Renal pelvis (tissue), 4 donors: ENCODE data around the gene ME3. TPM values are rescaled to one million over a fixed set of nuclear protein-coding genes. Genes with fewer than 3 reads are reported as not detected.

Experiments
- DNase-seq: peaks from one replicate; pipeline ENCODE4 v3.0.0-alpha.2; 2013
- polyA plus RNA-seq, 3 donors: library from polyadenylated mRNA; unstranded; fragments of 120-200 nt; gene quantifications; one replicate each; pipeline ENCODE4 v1.2.1, GENCODE V29; 2013; ENCODE audit not compliant: insufficient read length in 3 of 3

ME3 gene
- polyA plus RNA-seq, 3 donors, result 24.7 to 31.1 (median 28.2) TPM

DNA sequence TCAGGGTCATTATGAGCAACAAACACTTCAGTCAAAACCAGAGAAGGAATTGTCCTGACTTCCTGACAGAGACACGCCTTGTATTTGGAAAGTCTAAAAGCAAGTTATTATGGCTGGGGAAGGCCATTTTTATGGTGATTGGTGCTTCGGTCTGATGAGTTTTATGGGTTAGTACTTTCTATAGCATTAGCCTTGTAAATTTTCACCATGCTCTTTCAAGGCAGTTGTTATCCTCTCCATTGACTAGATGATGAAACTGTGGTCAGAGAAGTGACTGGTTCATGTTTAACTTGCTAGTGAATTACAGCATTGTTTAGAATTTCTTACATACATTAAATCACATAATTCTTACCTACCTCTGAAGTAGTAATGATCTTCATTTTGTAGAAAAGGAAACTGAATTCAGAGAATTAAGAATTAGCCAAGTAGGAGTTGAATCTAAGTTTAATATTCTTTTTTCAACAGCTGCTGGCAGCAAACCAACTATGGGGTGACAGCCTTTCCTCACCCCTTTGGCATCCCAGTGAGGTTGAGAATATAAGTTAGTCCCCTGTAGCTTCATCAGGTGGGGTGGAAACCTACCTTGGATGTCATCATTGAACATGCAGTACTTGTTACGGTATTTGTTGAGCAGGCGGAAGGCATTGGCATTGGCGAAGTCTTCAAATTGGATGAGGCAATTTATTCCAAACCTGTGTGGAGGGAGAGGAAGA, 207.8 kb downstream of the ME3 start:
- no peak for DNase-seq

GRCh38 chr11:86463955-86464354, 208.5 kb downstream of the ME3 start:
- no peak for DNase-seq

DNA sequence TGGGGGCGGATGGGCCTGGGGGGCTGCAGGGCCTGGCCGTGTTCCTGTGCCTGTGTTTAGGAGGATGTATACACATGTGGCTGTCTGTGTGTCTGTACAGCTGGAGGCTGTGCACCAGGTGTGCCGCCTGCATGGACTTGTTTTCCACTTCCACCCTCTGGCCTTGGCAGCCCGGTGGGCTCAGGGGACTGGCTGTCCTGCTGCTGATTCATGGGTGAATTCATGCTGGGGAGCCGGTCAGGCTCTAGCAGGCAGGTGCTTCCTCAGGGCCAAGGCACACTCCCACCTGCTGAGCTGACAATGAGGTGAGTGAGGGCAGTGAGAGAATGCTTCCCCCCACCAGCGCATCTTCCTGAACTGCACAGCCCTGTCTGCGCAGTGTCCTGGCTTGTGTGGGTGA, 209.3 kb downstream of the ME3 start:
- no peak for DNase-seq

GRCh38 chr11:86461892-86462291, 210.5 kb downstream of the ME3 start:
- no peak for DNase-seq

DNA sequence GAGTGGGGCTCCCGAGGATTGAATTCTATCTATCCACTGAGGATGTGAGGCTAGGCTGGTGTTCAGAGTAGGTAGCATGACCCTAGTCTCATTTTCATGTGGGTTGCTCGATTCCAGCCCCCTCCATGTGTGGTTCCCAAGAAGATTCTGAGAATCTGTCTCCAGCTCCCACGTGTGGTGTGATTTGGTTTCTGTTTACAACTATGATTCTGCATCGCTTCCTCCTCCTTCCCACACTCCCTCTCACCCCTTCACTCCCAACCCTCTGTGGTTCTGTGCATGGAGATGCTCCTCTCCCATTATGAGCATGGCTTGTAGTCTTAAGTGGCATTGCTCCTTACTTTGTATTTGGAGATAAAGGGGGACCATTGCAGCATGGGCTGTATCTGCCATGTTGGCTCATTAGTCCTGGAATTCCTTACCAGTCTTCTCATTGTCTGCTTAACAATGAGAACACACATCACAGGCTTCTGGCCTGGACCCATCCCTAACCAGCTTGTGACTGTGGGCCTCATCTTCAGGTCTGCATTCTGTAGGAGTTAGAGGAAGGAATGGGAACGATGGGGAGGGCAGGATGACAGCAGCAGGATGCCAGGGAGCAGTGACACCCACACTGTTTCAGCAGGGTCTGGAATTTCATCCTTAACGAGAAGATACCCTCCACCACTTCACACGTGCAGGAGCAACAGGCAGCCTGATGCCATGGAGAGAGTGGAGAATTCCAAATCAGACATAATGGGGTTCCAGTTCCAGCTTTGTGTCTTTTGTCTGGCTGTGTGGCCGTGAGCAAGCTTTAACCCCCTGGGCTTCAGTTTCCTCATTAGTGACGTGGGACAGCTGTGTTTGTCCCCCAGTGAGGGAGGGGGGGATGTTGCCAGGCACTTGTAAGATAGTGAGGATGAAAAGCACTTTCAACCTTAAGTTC, 211.7 kb downstream of the ME3 start:
- no peak for DNase-seq

GRCh38 chr11:86459682-86460460, 212.5 kb downstream of the ME3 start:
- peak; percentile 31 for DNase-seq

- DNase-seq, result no peak
These were observed 213.4 kb downstream of the ME3 start for GRCh38 chr11:86459002-86459385.

GRCh38 chr11:86458294-86459001, 214.0 kb downstream of the ME3 start:
- no peak for DNase-seq

- DNase-seq, result peak; percentile 79
These were observed 216.1 kb downstream of the ME3 start for GRCh38 chr11:86456075-86456939.

DNA sequence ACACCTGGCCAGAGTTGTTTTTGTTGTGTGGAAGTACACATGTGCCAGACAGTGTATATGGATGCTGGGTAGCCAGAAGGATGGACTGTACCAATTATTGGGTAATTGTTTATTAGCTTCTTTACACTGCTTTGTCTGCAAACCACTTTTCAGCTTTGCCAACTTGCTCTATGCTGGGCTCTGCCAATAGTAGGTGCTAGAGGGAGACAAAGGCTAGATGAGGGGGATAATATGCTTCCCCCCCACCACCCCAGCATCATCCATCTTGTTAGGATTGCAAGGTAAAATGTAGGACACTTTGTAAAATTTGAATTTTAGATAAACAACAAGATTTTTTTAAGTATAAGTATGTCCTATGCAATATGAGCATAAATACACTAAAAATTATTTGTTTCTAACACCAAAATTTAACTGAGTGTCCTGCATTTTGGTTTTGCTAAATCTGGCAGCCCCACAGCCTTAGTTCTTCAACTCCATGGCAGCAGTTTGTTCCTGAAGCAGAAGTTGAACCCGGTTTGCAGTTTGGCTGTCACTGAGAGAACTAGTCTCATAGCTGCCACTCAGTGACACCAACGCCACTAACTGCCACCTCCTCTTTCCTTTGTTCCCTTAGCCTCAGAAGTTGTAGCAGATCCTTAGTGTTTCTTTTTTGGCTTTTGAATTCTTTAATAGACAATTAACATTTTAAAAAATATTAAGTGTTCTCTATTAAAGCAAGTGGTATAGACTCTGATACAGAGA, 219.0 kb downstream of the ME3 start:
- no peak for DNase-seq

GRCh38 chr11:86449993-86450629, 222.3 kb downstream of the ME3 start:
- DNase-seq, result no peak

DNA sequence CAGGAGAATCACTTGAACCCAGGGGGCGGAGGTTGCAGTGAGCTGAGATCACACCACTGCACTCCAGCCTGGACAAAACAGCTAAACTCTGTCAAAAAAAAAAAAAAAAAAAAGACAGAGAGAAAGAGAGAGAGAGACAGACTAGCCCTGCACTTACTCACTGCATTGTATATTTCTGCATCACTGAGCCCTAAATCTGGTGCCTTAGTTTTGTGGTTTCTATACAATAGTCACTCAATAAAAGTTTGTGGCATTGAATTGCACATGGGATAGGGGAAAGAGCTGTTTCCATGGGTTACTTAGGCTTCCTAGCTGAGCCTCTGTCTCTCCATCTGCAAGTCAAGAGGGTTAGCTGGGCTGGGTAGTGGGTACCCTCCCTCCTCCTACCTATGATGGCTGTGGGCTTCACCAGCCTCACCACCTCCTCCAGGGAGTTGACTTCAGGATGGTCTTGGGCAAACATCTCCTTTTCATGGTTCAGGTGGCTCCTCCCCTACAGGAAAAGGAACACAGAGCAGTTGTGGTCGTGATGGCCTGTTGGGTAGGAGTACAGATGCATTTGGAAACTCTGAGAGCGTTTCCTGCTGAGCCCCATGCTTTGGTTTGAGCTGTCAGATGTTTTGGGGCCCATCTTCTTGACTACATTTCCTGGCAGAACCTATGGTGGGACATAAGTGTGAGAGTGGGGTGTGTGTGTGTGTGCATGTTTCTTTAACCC, 224.5 kb downstream of the ME3 start:
- DNase-seq, result no peak

DNA sequence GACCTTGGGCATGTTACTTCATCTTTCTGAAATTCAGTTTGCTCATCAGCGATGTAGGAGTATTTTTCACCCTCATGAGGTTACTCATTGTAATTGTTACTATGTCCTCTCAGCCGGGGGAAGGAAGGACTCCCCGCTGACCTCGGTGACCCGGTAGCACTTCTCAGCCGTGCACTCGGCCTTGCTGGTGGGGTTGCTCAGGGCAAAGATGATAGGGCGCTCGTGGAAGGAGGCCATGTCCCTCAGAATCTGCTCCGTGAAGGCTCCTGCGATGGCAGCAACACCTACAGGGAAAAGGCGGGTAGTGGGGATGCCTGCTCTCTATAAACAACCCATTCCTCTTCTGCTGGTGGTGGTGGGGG, 225.5 kb downstream of the ME3 start:
- DNase-seq, result no peak

DNA sequence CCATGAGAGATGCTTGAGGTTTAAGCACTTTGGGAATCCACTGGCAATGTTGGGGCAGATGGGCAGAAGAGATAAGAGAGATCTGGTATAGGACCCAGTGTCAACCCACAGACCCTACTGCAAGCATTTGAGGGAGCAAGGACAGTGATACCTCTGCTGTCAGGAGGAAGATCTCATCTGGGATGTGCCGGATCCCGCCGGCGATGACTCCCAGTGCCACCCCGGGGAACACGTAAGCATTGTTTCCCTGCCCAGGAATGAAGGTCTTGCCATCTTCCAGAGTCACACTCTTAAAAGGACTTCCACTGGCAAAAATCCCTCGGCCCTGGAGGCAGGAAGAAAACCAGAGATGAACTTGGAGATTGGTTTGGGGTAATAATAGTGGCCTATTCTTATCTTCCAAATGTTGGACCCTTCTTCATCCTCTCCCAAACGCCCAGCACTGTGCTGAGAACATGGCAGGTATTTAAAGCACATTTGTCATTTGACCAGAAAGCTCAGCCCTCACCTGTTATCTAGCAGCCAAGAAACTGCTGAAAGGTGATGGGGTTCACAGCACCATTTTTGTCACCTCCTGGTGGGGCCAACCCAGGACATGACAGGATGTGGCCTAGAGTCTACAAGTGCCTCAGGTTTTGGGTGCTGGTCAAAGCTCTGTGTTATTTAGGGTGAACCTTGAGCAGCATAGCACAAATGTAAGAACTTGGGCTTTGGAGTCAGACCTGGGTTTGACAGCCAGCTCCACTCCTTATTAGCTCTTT, 226.1 kb downstream of the ME3 start:
- no peak for DNase-seq

GRCh38 chr11:86444981-86445380, 227.4 kb downstream of the ME3 start:
- DNase-seq, result no peak

DNA sequence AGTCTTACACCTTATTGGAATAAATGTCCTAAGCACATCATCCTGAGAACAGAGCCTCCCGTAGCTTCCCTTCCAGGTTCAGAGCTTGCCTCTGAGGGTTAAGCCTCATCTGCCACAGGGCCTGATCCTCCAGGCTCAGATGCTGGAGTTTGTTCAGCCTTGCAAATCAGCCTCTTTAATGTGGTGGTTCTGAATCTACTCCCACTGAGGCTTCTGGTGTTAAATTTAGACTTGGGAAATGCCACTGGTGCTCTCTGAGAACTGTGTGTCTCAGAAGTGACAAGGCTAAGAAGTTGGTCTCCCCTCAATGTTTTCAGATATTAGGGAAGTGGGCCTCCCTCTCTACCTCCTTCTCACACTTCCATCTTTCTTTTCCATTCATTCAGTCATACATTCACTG, 229.0 kb downstream of the ME3 start:
- DNase-seq, result no peak

DNA sequence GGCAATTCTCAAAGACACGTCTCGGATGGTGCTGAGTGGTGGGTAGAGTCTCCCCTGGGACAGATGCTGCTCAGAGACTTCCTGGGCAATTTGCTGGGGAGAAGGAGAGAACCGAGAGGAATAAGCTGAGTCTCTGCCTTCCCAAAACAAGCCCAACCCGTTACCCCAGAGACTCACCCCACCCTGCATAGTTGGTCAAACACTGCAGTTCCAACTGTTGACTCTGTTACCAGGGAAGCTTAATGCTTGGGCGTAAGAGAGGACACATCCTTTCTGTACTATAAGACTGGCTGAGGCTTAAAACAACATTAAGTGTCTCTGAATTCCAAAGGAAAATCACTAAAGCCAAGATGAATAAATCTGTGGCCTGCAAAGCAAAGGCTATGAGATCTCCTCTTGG, 229.6 kb downstream of the ME3 start:
- DNase-seq, result no peak

DNA sequence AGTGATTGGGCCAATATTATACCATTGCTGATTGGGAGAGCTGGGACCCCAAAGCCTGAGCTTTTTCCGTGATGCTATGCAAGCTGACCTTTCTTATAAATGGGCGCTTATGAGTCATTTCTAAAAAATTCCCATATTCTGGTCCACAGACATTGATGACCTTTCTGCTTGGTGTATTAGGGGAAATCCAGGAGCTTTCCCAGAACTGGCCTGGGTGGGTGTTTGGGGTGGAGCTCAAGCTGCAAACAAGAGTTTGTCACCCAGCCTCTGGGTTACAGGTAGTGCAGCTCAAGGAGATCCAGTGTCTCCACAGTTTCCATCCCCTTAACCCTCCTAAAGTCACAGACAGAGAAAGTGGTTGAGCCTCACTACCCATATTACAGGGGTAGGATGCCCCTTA, 230.0 kb downstream of the ME3 start:
- DNase-seq, result no peak
